B cell (primary cell): ENCODE data around the gene TLK2. TPM values are rescaled to one million over a fixed set of nuclear protein-coding genes. Genes with fewer than 3 reads are reported as not detected.

Experiments used
- ATAC-seq: fragments of 200-7000 bp; cut with Tn5 transposase; one replicate; pipeline ENCODE4 v1.10.0; 2021; ENCODE audit warnings: low read depth, mild to moderate bottlenecking, moderate number of reproducible peaks, moderate library complexity
- CTCF ChIA-PET: fragments of 350-600 bp; sonication (Branson Sonifier 250); formaldehyde crosslinking; loops from one replicate; lab custom pipeline; 2021; ENCODE audit warnings: antibody characterized with exemption, inconsistent platforms; lab: Charles Lee
- POLR2A ChIA-PET: fragments of 350-600 bp; sonication (Branson Sonifier 250); formaldehyde crosslinking; loops from one replicate; lab custom pipeline; 2021; ENCODE audit warnings: antibody characterized with exemption; lab: Charles Lee
- DNase-seq: peaks from one replicate; pipeline ENCODE4 v3.0.0; 2013
- H2AFZ ChIP-seq: 2 replicates; pipeline ENCODE4 v1.6.1; 2012; ENCODE audit warnings: mild to moderate bottlenecking, low read depth, low read length; ENCODE audit not compliant: insufficient read depth, poor library complexity, severe bottlenecking
- H3K27ac ChIP-seq, 2 donors: 1 replicate in 1 of 2; 2 replicates in 1 of 2; pipeline ENCODE4 v1.5.1; 2012 to 2013; ENCODE audit warnings: low read length in 2 of 2, mild to moderate bottlenecking in 2 of 2, moderate library complexity in 1 of 2
- H3K27me3 ChIP-seq, 4 experiments: fragments of 200-600 bp in 1 of 4; sonication (generic) in 1 of 4; replicated peaks in 1 of 4; 1 replicate in 2 of 4; 2 replicates in 2 of 4; pipeline versions ENCODE4 v1.6.1 to v1.7.0; 2013 to 2016; ENCODE audit warnings: low read length in 3 of 4, mild to moderate bottlenecking in 2 of 4, mixed read lengths in 1 of 4, moderate library complexity in 1 of 4; ENCODE audit not compliant: insufficient read depth in 4 of 4, control insufficient read depth in 3 of 4; ENCODE audit errors: control extremely low read depth in 1 of 4
- H3K36me3 ChIP-seq, 2 experiments: replicated peaks in 1 of 2; 1 replicate in 1 of 2; 2 replicates in 1 of 2; pipeline versions ENCODE4 v1.6.1 to v1.7.1; 2013; ENCODE audit warnings: low read length in 1 of 2; ENCODE audit not compliant: insufficient read depth in 2 of 2, control insufficient read depth in 1 of 2; ENCODE audit errors: control extremely low read depth in 1 of 2, extremely low read depth in 1 of 2
- H3K4me1 ChIP-seq, 2 donors: fragments of 200-600 bp in 1 of 2; sonication (generic) in 1 of 2; 1 replicate in 1 of 2; 2 replicates in 1 of 2; pipeline versions ENCODE4 v1.5.1 to v1.6.1; 2013 to 2017; ENCODE audit warnings: low read length in 2 of 2; ENCODE audit not compliant: control insufficient read depth in 2 of 2, insufficient read depth in 2 of 2
- H3K4me2 ChIP-seq: replicated peaks from 2 replicates; pipeline ENCODE3; 2012; ENCODE audit warnings: mild to moderate bottlenecking, low read depth, low read length; ENCODE audit not compliant: poor library complexity, severe bottlenecking
- H3K4me3 ChIP-seq, 5 experiments: fragments of 200-600 bp in 1 of 5; sonication (generic) in 1 of 5; 1 replicate in 3 of 5; 2 replicates in 2 of 5; pipeline versions ENCODE4 v1.5.1 to v1.7.0; 2011 to 2016; ENCODE audit warnings: low read length in 4 of 5, mild to moderate bottlenecking in 4 of 5, low read depth in 2 of 5, control low read depth in 1 of 5, moderate library complexity in 1 of 5; ENCODE audit not compliant: insufficient read depth in 1 of 5; ENCODE audit errors: control extremely low read depth in 1 of 5, extremely low read depth in 1 of 5
- H3K79me2 ChIP-seq: fragments of 200-600 bp; sonication (generic); one replicate; pipeline ENCODE4 v1.6.0; 2016; ENCODE audit warnings: low read length; ENCODE audit not compliant: control insufficient read depth, insufficient read depth
- H3K9ac ChIP-seq: fragments of 200-600 bp; sonication (generic); 2 replicates; pipeline ENCODE4 v1.6.1; 2017; ENCODE audit warnings: mild to moderate bottlenecking, low read length, moderate library complexity
- H3K9me3 ChIP-seq, 3 donors: one replicate each; pipeline versions ENCODE4 v1.6.1 to v1.7.1; 2013; ENCODE audit warnings: low read length in 2 of 3; ENCODE audit not compliant: control insufficient read depth in 2 of 3, insufficient read depth in 1 of 3; ENCODE audit errors: control extremely low read depth in 1 of 3
- H4K20me1 ChIP-seq: 2 replicates; pipeline ENCODE4 v1.6.0; 2012; ENCODE audit warnings: mild to moderate bottlenecking, low read length; ENCODE audit not compliant: insufficient read depth, control insufficient read depth, poor library complexity, severe bottlenecking
- H3K27ac Mint-ChIP-seq: one replicate; pipeline ENCODE4 v1.8.0; 2021; ENCODE audit warnings: mixed read lengths
- H3K27me3 Mint-ChIP-seq: one replicate; pipeline ENCODE4 v1.8.0; 2021; ENCODE audit warnings: mixed read lengths
- H3K4me1 Mint-ChIP-seq: one replicate; pipeline ENCODE4 v1.8.0; 2021; ENCODE audit warnings: mixed read lengths
- H3K4me3 Mint-ChIP-seq: one replicate; pipeline ENCODE4 v1.8.0; 2021; ENCODE audit warnings: mixed read lengths
- H3K9me3 Mint-ChIP-seq: one replicate; pipeline ENCODE4 v1.8.0; 2022; ENCODE audit warnings: mixed read lengths; ENCODE audit not compliant: insufficient read depth
- CTCF ChIP-seq: fragments of 200-600 bp; IDR thresholded peaks from one replicate; pipeline ENCODE4 v1.8.0; 2022; ENCODE audit warnings: antibody characterized with exemption, mild to moderate bottlenecking
- EZH2 ChIP-seq: IDR thresholded peaks from 2 replicates; pipeline ENCODE4 v1.6.1; 2012; ENCODE audit warnings: borderline replicate concordance, low read depth, mild to moderate bottlenecking, moderate library complexity, low read length; ENCODE audit not compliant: insufficient read depth, poor library complexity, severe bottlenecking
- WGBS: methylation state at CpG from one replicate; pipeline ENCODE4 v1.1.5; 2013; ENCODE audit warnings: missing lambda C conversion rate; ENCODE audit not compliant: insufficient coverage; 5-methylcytosine and 5-hydroxymethylcytosine counted together
- intact Hi-C: fragments of 100-400 bp; cut with micrococcal nuclease; formaldehyde crosslinking; loops from one replicate; pipeline ENCODE4 v1.10.0; 2022
- polyA plus RNA-seq: library from polyadenylated mRNA; depleted of rRNA; stranded (reverse); fragments of >200 nt; gene quantifications from 2 replicates; pipeline ENCODE4 v1.2.3, GENCODE V29; 2012
- total RNA-seq, 2 donors: library from RNA; stranded (reverse); fragments of 120-200 nt in 1 of 2; gene quantifications; 1 replicate in 1 of 2; 2 replicates in 1 of 2; pipeline versions ENCODE4 v1.2.3 to v1.2.4, GENCODE V29; 2013 to 2022

The TLK2 gene
- total and polyA plus RNA-seq, 2 donors (not counting 1 experiment from before 2014, with no cell fraction given): 36.3 to 75.3 TPM

- Mint-ChIP-seq H3K27ac (no peak overlapping the region), H3K27me3 (no peaks in the 10 kb centered on the region), H3K4me3 (no peak overlapping the region), H3K9me3 (peaks cover 8% of the 10 kb centered on the region), H3K4me1 (peaks cover 14% of the 10 kb centered on the region)
- Histone ChIP-seq H3K4me1 (peaks cover 11 to 14% of the 10 kb centered on the region in 2 donors), H4K20me1 (no peaks in the 10 kb centered on the region), H3K9ac (no peak overlapping the region), H3K4me2 (no peak overlapping the region), H2AFZ (no peak overlapping the region), H3K79me2 (no peaks in the 10 kb centered on the region), H3K4me3 (no peak overlapping the region), H3K36me3 (no peaks in the 10 kb centered on the region), H3K27ac (no peak overlapping the region), H3K9me3 (peaks cover 0 to 3% (median 0%) of the 10 kb centered on the region in 3 donors), H3K27me3 (no peaks in the 10 kb centered on the region)
- intact Hi-C loops: no loop called here
- ChIA-PET POLR2A (no interaction called here), CTCF (no interaction called here)
- 94% methylated on average over 9 of the region's 9 CpGs for WGBS
- no peak for TF ChIP-seq CTCF
- no peak for TF ChIP-seq EZH2
- DNase-seq (no peak), ATAC-seq (no peak)
Observed at GRCh38 chr17:62657690-62658089, 179.1 kb downstream of the TLK2 start.

DNA sequence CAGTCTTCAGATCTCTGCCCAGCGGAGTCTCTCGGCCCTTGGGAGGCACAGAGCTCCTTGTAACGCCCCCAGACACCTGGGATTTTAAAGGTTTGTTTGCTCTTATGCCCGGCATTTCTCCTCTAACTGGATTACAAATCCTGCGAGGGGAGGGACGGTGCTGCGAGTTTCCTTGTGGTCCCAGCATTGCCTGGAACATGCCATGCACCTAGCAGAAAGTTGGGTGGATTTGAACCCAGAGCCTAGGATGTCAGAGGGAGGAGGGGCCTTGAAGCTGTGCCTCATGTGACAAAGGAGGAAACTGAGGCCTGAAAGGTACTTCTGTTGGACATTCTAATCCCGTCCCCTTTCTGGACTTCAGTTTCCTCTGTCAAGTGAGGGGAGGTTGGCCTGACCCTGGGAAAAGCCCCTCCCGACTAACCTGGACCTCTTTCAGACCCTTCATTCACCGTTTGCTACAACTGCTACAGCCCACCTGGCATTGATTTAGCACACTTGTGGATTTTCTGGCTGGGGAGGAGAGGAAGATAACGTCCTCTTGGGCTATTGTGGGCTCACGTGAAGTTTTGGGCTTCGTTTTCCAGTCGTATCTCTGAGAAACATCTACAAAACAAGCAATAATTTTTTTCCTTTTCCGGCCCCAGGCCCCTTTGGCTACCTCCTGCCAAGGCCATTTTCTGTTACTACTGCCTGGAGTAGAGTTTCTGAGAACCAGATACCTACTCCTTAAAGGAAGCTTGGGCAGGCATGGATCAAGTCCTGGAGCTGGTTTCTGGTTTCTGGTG is 179.7 kb downstream of the TLK2 start:
- Histone ChIP-seq H3K4me1 (peaks cover 5 to 7% of the 10 kb centered on the region in 2 donors), H3K27me3 (no peaks in the 10 kb centered on the region), H2AFZ (no peak overlapping the region), H3K79me2 (no peaks in the 10 kb centered on the region), H3K9ac (no peak overlapping the region), H3K36me3 (no peaks in the 10 kb centered on the region), H3K27ac (no peak overlapping the region), H3K9me3 (peaks cover 0 to 3% (median 0%) of the 10 kb centered on the region in 3 donors), H3K4me3 (no peak overlapping the region), H3K4me2 (no peak overlapping the region), H4K20me1 (no peaks in the 10 kb centered on the region)
- 97% methylated on average over 8 of the region's 15 CpGs for WGBS
- intact Hi-C loops: no loop called here
- DNase-seq (no peak), ATAC-seq (no peak)
- Mint-ChIP-seq H3K27me3 (no peaks in the 10 kb centered on the region), H3K4me1 (peaks cover 8% of the 10 kb centered on the region), H3K9me3 (peaks cover 8% of the 10 kb centered on the region), H3K27ac (no peak overlapping the region), H3K4me3 (no peak overlapping the region)
- CTCF ChIA-PET: no interaction called here
- TF ChIP-seq CTCF (no peak), EZH2 (no peak)
- POLR2A ChIA-PET: no interaction called here
